ENCODE measurements around the gene DUSP22.
A peak's percentile ranks its signal among the peaks of the same experiment; 100 is the strongest.

DUSP22 gene

DNA sequence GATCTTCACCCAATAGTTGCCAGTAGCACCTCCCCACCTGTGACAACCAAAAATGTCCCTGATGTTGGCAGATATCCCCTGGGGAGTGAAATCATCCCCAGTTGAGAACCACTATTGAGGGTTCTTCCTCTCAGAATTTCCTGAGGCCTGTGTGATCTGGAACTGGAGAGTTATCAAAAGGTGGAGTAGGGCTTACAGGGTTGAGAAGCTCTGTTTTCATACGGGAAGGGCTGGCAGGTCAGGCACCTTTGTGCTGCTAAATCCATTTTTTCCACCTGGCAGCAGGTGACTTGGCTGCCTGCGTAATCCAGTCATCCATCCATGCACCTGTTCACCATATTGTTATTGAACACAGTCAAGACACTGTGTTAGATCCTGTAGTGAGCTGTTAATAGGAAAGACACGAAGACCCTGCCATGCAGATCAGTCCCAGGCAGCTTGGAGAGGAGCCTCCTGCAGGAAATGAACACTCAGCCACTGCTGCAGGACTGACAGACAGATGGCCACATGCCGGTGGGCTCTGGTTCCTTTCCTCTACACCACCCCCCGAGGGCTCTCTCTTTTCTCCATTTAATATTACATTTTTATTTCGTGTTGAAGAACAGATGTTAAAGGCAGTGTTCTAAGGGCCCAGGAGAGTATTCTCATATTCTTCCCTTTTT lies 5.4 kb downstream of the DUSP22 start:
- no peak for DNase-seq (ENCODE audit: low spot score)

- DNase-seq (ENCODE audit: low spot score) = peak; percentile 85
Measured at GRCh38 chr6:298233-299103, 6.2 kb downstream of the DUSP22 start.

GRCh38 chr6:299104-299980 lies 7.1 kb downstream of the DUSP22 start:
- no peak for DNase-seq (ENCODE audit: low spot score)

GRCh38 chr6:300026-300425 lies 7.7 kb downstream of the DUSP22 start:
- no peak for DNase-seq (ENCODE audit: low spot score)

DNA sequence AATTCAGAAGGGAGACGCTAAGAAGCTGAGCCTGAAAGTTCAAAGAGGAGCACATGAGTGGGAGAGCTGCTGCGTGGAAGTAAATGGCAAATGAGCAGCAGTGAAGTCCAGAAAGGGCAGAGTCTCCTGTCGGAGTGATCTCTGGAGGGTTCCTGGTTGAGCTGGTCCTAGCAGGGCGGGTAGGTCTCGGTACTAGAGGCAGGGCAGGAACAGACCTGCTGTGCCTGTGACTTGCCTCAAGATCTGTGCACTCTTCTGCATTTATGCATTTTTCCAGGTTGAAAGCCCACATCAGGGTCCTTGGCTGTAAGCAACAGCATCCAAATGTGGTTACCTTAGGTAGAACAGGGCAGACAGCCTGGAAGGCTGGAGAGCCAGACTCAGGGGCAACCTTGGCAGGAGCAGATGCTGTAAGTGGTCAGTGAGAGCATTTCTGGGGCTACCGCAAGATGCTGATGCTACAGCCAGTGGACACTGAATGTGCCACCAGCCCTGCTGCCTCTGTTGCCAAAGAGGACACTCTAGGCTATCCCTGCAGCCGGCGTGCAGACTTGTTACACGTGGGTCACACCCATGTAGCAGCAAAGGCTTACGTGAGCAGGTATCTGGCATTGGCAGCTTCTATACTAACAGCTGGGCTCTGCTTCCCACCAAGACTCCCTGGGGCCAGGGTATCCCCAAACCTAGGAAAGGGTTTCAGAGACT lies 8.4 kb downstream of the DUSP22 start:
- DNase-seq (ENCODE audit: low spot score) = no peak

DNA sequence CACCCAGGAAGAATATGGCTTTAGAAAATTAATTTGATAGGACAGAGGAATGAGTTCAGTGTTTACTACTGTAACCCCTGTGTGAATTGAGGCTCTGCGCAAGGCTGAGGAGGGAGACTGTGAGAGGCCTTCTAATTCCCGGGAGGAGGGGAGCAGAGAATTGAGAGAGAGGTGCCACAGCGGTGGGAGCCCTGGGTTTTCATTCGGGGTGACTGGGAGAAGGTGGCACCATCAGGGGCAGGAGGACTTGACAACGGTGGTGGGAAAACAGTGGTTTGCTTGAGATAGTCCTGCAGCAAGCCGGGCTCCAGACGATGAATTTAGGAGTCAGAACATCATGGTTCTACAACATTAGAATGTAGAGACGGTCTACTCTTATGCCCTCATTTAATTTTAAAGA lies 9.2 kb downstream of the DUSP22 start:
- no peak for DNase-seq (ENCODE audit: low spot score)

DNA sequence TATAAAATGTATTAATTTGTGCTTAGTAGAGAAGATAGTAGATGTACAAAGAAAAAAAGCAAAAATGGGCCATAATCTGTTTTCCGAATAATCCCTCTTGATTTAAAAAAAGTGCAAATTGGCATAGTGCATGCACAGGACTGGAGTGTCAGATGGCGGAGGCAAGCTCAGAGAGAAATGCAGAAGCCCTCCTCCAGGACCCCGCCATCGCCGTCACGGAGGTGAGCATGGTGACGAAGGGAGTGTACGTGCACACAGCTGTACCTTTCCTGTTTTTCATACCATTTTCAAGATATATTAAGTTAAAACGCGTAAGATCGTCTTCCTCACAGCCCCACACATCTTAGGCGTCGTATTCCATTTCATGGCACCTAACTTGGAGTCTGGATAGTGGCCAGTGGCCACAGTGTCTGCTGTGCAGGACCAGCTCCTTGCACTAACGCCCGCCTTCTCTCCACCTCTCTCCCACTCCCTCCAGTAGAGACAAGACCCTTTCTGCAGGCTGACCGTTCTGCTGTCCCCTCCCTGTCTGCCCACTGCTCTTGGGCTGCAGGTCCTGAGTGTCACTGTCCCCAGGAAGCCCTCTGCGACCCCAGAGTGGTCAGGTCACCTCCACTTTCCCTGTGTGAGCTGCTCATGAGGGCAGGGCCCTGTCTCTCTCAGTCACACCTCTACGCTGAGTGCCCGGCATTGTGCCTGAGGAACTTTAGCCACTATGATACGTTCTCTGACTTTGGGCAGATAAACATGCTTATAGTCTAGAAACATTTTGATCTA lies 9.8 kb downstream of the DUSP22 start:
- no peak for DNase-seq (ENCODE audit: low spot score)

DNA sequence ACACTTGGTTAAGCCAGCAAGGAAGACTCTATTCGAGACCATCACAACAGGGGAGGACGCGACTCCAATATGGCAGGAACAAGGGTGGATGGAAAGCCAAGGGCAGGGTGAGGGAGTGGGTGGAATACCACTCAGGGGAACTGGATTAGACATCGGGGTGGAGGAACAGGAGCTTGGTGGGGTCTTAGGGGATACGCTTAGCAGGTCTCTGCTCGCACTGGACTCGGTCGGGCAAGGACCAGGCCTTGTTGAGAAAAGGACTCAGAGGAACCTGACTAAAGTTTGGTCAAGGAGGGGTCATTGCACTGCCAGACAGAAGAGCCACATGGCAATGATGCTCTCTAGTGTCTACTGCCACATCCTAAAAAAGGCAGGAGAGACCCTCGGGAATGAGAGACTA lies 10.5 kb downstream of the DUSP22 start:
- DNase-seq (ENCODE audit: low spot score) = no peak

- no peak for DNase-seq (ENCODE audit: low spot score)
Measured at GRCh38 chr6:303263-303662, 11.0 kb downstream of the DUSP22 start.

DNA sequence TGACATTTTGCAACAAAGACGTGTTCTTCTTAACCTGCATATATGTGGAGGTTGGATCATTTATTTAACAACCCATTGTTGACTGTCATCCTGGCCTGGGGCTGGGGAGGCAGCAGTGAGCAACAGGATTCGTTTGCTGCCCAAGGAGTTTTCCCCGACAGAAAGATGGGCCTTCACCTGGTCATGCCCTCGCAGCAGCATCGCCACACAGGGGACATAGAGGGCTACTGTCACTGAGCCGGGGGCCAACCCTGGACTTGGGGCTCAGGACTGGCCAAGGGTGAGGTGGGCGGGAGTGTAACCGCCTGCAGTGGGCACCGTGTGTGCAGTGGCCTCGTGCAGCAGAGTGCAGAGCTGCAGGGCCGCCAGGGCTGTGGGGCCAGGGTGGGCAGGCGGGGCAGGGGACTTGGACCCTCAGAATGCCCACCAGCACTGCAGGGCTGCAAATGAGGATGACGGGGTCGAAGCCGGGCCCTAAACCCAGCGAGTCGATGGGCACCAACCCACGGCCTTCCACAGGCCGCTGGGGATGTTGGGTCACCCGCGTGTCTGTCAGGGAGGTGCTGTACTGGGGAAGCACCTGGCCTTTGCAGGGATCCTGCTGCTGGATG lies 11.8 kb downstream of the DUSP22 start:
- no peak for DNase-seq (ENCODE audit: low spot score)

- DNase-seq (ENCODE audit: low spot score) = peak; percentile 67
Measured at GRCh38 chr6:304833-305370, 12.6 kb downstream of the DUSP22 start.

- DNase-seq (ENCODE audit: low spot score) = no peak
Measured at GRCh38 chr6:305371-306206, 13.3 kb downstream of the DUSP22 start.

- no peak for DNase-seq (ENCODE audit: low spot score)
Measured at GRCh38 chr6:306641-307061, 14.4 kb downstream of the DUSP22 start.

DNA sequence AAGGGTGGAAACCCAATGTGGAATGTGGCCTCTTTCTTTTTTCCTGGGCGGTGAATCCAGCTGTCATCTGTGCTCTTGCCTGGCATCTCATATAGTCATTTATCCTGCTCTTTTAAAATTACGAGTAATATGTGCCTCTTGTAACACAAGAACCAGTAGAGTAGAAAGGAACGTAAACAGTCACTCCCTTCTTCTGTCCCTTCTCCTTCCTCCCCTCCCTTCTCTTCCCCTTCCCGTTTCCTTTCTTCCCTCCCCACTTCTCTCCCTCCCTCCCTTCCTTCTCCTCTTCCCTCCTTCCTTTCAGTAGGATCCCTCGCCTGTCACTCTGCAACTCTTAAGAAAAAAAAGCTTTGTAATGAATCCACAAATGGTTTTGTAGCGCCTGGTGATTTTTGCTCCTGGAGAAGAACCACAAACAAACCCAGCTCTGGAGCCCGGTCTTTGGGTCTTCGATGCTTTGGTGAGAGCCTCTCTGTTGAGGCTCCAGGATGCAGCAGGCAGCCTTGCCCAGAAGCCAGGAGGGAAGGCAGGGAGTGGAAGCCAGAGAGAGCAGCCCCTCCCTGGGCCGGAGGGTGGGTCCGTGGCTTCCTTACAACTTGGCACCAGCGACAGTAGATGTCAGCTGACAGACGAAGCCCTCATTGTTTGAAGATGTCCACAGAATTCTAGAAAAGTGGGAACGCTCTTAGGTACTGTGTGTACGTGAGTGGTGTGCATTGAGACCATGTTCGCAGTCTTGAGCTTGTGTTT lies 15.0 kb downstream of the DUSP22 start:
- no peak for DNase-seq (ENCODE audit: low spot score)

- no peak for DNase-seq (ENCODE audit: low spot score)
Measured at GRCh38 chr6:307874-308273, 15.6 kb downstream of the DUSP22 start.

DNA sequence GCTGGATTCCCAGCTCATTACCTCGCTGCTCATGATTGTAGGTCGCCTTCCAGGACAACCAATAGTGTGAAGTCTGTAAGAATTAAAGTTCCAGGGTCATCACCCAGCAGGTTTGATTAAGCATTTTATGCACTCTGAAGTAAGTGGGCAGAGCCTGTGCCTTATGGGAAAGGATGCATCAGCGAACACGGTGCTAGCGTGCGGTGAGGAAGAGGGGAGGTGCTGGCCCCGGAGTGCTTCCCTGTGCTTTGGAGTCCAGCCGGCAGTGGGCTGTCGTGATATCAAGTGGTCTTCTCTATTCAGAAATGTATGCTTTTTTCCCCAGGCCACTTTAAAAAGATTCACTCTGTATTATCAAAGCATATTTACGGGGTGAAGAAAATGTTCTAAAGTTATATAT lies 16.0 kb downstream of the DUSP22 start:
- DNase-seq (ENCODE audit: low spot score) = no peak

GRCh38 chr6:308768-309167 lies 16.5 kb downstream of the DUSP22 start:
- DNase-seq (ENCODE audit: low spot score) = no peak

DNA sequence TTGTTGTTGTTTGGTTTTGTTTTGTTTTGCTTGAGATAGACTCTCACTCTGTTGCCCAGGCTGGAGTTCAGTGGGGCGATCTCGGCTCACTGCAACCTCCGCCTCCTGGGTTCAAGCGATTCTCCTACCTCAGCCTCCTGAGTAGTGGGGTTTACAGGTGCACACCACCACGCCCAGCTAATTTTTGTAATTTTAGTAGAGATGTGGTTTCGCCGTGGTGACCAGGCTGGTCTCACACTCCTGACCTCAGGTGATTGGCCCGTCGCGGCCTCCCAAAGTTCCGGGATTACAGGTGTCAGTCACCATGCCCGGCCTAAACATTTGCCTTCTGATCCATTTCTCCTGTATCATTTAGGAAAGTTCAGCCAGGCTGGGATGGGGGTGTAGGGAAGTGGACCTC lies 17.7 kb downstream of the DUSP22 start:
- DNase-seq (ENCODE audit: low spot score) = no peak

GRCh38 chr6:310671-311070 lies 18.4 kb downstream of the DUSP22 start:
- no peak for DNase-seq (ENCODE audit: low spot score)

Measured in Ammon's horn (tissue), 1 donor.